ENCODE measurements around the gene ANKS4B.
"Not testable (repeated sequence)": the region's sequence is repeated elsewhere in the genome, so short reads cannot be mapped to it uniquely, and the experiment has no call there.

ANKS4B gene

GRCh38 chr16:21233045-21233520, 416 bp upstream of the ANKS4B start:
- H3K27ac ChIP-seq, result no peak overlapping the region
- no peak for TF ChIP-seq CTCF (IDR thresholded peaks at IDR 0.05)
- TF ChIP-seq ZFX (IDR thresholded peaks at IDR 0.05; ENCODE audit: borderline replicate concordance), result no peak

GRCh38 chr16:21235199-21235585, 1.7 kb downstream of the ANKS4B start:
- TF ChIP-seq ZFX (IDR thresholded peaks at IDR 0.05; ENCODE audit: borderline replicate concordance) (no peak), CTCF (IDR thresholded peaks at IDR 0.05) (no peak)
- H3K27ac ChIP-seq, result no peak overlapping the region

GRCh38 chr16:21236831-21237230, 3.3 kb downstream of the ANKS4B start:
- H3K27ac ChIP-seq, result no peak overlapping the region
- no peak for TF ChIP-seq ZFX (IDR thresholded peaks at IDR 0.05; ENCODE audit: borderline replicate concordance)
- no peak for TF ChIP-seq CTCF (IDR thresholded peaks at IDR 0.05)

GRCh38 chr16:21239646-21240045, 6.1 kb downstream of the ANKS4B start:
- H3K27ac ChIP-seq, result no peak overlapping the region
- TF ChIP-seq CTCF (IDR thresholded peaks at IDR 0.05), result no peak
- TF ChIP-seq ZFX (IDR thresholded peaks at IDR 0.05; ENCODE audit: borderline replicate concordance), result no peak

GRCh38 chr16:21242756-21243155, 9.3 kb downstream of the ANKS4B start:
- no peak for TF ChIP-seq ZFX (IDR thresholded peaks at IDR 0.05; ENCODE audit: borderline replicate concordance)

GRCh38 chr16:21244518-21245215, 11.2 kb downstream of the ANKS4B start:
- no peak for TF ChIP-seq CTCF (IDR thresholded peaks at IDR 0.05)
- TF ChIP-seq ZFX (IDR thresholded peaks at IDR 0.05; ENCODE audit: borderline replicate concordance), result no peak
- no peak overlapping the region for H3K27ac ChIP-seq

More at GRCh38 chr16:21242756-21243155, 9.3 kb downstream of the ANKS4B start:
- H3K27ac ChIP-seq, result no peak overlapping the region

- not testable (repeated sequence) for H3K27ac ChIP-seq
Measured at GRCh38 chr16:21248179-21248578, 14.7 kb downstream of the ANKS4B start.

- TF ChIP-seq ZFX (IDR thresholded peaks at IDR 0.05; ENCODE audit: borderline replicate concordance) (no peak), CTCF (IDR thresholded peaks at IDR 0.05) (no peak)
- no peak overlapping the region for H3K27ac ChIP-seq
Measured at GRCh38 chr16:21250072-21250923, 16.8 kb downstream of the ANKS4B start.
